Urinary bladder (tissue), 4 donors: ENCODE results near the gene TSPAN15. TPM values are rescaled to one million over a fixed set of nuclear protein-coding genes. Genes with fewer than 3 reads are reported as not detected.

ENCODE experiments used
- DNase-seq: peaks from one replicate; pipeline ENCODE4 v3.0.0-alpha.2; 2015; ENCODE audit errors: extremely low spot score
- H3K27ac ChIP-seq: one replicate; pipeline ENCODE4 v1.5.1; 2013; ENCODE audit warnings: low read depth, mild to moderate bottlenecking, moderate library complexity
- H3K36me3 ChIP-seq: one replicate; pipeline ENCODE4 v1.6.1; 2013; ENCODE audit warnings: mild to moderate bottlenecking, moderate library complexity; ENCODE audit not compliant: insufficient read depth
- H3K4me1 ChIP-seq: one replicate; pipeline ENCODE4 v1.6.1; 2013; ENCODE audit warnings: mild to moderate bottlenecking, moderate library complexity; ENCODE audit not compliant: insufficient read depth
- H3K4me3 ChIP-seq: one replicate; pipeline ENCODE4 v1.5.1; 2013; ENCODE audit warnings: low read depth, low read length
- WGBS: extraction: QIAGEN DNeasy Blood & Tissue Kit; methylation state at CpG from one replicate; pipeline ENCODE4 v1.1.7; 2013; 5-methylcytosine and 5-hydroxymethylcytosine counted together
- polyA plus RNA-seq: library from polyadenylated mRNA; stranded (reverse); fragments of 200-250 nt; gene quantifications from one replicate; pipeline ENCODE4 v1.2.3, GENCODE V29; 2013
- total RNA-seq: library from RNA; depleted of rRNA; stranded (reverse); fragments of >200 nt; gene quantifications from one replicate; pipeline ENCODE4 v1.2.3, GENCODE V29; 2014
- donor health status: healthy with polysubstance abuse.
- donor health status: healthy.

TSPAN15 gene
- total and polyA plus RNA-seq, 2 donors = 38.0 to 88.1 TPM

- 31% methylated on average over 4 of the region's 4 CpGs for WGBS
- H3K36me3 ChIP-seq = no peaks in the 10 kb centered on the region
- H3K4me3 ChIP-seq = no peak overlapping the region
- no peak overlapping the region for H3K27ac ChIP-seq
- DNase-seq = no peak
- no peaks in the 10 kb centered on the region for H3K4me1 ChIP-seq
Measured at GRCh38 chr10:69411476-69411875, 39.8 kb upstream of the TSPAN15 start.

DNA sequence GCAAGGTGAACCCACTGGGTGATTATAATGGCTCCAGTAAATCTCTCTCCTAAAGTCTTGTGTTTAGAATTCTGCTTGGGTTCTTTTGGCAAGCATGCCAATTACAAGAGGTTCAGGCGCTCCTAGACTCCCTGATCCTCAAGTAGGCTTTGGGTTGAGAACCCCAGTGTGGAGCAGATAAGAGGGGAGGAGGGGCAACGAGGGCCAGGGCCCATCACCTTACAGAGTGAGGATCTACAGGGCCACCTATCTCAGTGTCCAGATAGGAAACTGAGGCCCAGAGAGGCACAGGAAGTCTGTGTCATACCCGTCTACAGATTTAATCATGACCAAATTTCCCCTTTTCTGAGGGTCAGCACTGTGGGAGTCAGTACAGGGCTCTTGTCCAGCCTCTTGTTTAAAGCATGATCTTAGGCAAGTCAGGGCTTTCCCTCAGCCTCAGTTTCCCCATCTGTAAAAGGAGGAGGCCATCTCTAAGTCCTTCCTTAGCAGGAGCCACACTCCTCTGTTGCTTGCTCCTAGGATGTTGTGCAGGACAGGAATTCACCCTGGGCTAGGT, 39.0 kb upstream of the TSPAN15 start:
- no peaks in the 10 kb centered on the region for H3K36me3 ChIP-seq
- DNase-seq = no peak
- 69% methylated on average over 3 of the region's 3 CpGs for WGBS
- no peak overlapping the region for H3K4me3 ChIP-seq
- no peaks in the 10 kb centered on the region for H3K4me1 ChIP-seq
- H3K27ac ChIP-seq = no peak overlapping the region

- no peak overlapping the region for H3K27ac ChIP-seq
- DNase-seq = no peak
- WGBS = 7% methylated on average over 13 of the region's 13 CpGs
- H3K4me3 ChIP-seq = no peak overlapping the region
- no peaks in the 10 kb centered on the region for H3K4me1 ChIP-seq
- H3K36me3 ChIP-seq = no peaks in the 10 kb centered on the region
Measured at GRCh38 chr10:69413221-69413865, 37.9 kb upstream of the TSPAN15 start.

- no peak overlapping the region for H3K4me3 ChIP-seq
- WGBS = 84% methylated on average over 20 of the region's 20 CpGs
- H3K36me3 ChIP-seq = no peaks in the 10 kb centered on the region
- H3K4me1 ChIP-seq = no peaks in the 10 kb centered on the region
- no peak for DNase-seq
- H3K27ac ChIP-seq = no peak overlapping the region
Measured at GRCh38 chr10:69414036-69415018, 36.9 kb upstream of the TSPAN15 start.

DNA sequence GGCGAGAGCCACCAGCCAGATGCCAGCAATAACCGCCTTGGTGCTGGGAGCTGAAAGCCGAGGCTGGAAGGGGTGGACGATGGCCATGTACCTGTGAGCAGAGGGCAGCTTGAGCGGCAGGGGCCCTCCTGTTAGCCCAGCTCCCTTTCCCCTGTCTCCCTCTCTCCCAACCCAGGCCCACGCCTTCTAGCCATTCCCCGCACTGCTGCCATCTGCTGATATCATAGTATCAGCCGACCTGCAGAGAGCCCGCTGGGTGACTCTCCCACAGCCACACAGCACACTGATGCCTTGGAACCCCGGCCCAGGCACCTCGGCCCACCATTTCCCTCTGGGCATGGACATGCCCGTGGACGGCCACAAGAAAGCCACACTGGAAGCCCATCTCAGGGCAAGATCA, 36.2 kb upstream of the TSPAN15 start:
- 79% methylated on average over 13 of the region's 13 CpGs for WGBS
- no peak for DNase-seq
- H3K36me3 ChIP-seq = no peaks in the 10 kb centered on the region
- H3K27ac ChIP-seq = no peak overlapping the region
- H3K4me3 ChIP-seq = no peak overlapping the region
- no peaks in the 10 kb centered on the region for H3K4me1 ChIP-seq

GRCh38 chr10:69415951-69416350, 35.3 kb upstream of the TSPAN15 start:
- no peaks in the 10 kb centered on the region for H3K4me1 ChIP-seq
- no peak overlapping the region for H3K27ac ChIP-seq
- H3K36me3 ChIP-seq = no peaks in the 10 kb centered on the region
- WGBS = 91% methylated on average over 10 of the region's 10 CpGs
- no peak overlapping the region for H3K4me3 ChIP-seq
- no peak for DNase-seq

GRCh38 chr10:69416695-69417094, 34.6 kb upstream of the TSPAN15 start, which contains the start of gene TACR2:
Gene TACR2 (minus strand): TSS chr10:69416918. CDS start chr10:69416323, 595 bp downstream.
- no peaks in the 10 kb centered on the region for H3K4me1 ChIP-seq
- H3K4me3 ChIP-seq = no peak within 1 kb of the TSS
- WGBS = 45% methylated on average over 10 of the region's 10 CpGs
- H3K27ac ChIP-seq = no peak within 1 kb of the TSS
- no peaks in the 10 kb centered on the region for H3K36me3 ChIP-seq
- DNase-seq = no peak

DNA sequence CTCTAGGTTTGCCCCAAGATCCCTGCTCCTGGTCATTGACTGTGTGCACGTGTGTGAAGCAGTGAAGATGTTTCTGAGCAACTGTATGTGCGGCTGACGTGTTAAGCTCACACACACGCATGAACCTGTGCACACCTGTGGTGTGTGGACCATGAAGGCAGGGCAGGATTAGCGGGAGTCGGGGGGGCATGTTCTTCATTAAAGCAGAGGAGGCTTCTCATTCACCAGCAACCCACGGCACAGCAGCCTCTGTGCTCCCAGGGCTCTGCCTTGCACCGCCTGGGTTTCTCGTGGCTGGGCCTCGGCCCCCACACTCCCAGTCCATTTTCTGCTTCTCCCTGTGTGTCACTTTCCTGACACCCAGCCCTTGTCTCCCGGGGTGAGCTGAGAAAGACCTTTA, 33.7 kb upstream of the TSPAN15 start:
- H3K4me3 ChIP-seq = no peak overlapping the region
- H3K4me1 ChIP-seq = no peaks in the 10 kb centered on the region
- H3K36me3 ChIP-seq = no peaks in the 10 kb centered on the region
- DNase-seq = no peak
- H3K27ac ChIP-seq = no peak overlapping the region
- WGBS = 63% methylated on average over 11 of the region's 11 CpGs

DNA sequence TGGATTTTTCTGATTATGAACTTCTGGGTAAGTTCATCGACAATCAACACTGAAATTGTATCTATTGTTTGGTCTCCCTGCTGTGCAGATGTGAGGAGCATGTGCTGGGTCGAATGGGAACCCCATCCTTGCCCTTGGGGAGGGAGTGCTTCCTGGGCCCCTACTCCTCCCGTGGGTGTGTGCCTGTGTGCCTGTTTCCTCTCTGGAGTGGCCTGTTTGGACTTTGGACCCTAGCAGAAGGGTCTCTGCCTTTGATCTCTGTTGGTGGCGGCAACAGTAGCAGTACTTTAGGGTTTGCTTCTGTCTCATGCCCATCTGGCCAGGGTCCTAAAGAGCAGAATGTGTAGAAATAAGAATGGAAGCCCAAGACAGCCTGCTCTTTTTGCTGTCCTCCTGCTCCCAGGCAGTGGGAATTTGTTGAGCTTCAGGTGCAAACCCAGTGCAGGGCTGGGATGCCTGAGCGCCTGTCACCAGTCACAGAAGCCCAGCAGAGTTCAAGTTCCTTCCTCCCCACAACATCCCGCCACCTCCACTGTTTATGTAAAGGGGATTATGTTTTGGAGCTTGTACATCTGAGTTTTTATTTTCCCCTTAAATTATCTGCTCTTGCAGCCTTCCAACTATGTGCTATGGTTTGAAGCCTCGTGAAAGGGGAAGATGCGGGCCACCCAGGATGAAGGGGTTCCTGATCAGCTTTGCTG, 33.1 kb upstream of the TSPAN15 start:
- Histone ChIP-seq H3K4me1 (no peaks in the 10 kb centered on the region), H3K4me3 (no peak overlapping the region), H3K36me3 (no peaks in the 10 kb centered on the region), H3K27ac (no peak overlapping the region)
- no peak for DNase-seq
- WGBS = 42% methylated on average over 8 of the region's 8 CpGs

- no peaks in the 10 kb centered on the region for H3K36me3 ChIP-seq
- no peak for DNase-seq
- 92% methylated on average over 18 of the region's 18 CpGs for WGBS
- no peaks in the 10 kb centered on the region for H3K4me1 ChIP-seq
- no peak overlapping the region for H3K4me3 ChIP-seq
- H3K27ac ChIP-seq = no peak overlapping the region
Measured at GRCh38 chr10:69419096-69419743, 32.0 kb upstream of the TSPAN15 start.

DNA sequence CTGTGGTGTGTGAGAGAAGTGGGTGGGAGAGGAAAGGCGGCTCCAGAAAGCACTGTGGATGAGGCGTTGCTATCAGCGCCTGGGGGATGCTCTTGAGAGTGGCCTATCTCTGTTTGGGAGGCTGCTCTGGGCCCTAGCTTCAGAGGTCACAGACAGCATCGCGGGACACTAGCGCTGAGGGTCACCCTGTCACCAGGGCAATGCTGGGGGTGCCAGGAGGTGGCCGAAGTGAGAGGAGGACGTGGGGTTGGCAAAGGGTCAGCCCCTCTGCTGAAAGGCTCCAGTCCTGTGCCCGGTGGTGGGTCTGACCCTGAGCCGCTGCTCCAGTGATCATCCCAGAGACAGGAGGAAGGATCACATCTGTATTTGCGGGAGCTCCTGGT, 31.5 kb upstream of the TSPAN15 start:
- H3K4me3 ChIP-seq = no peak overlapping the region
- H3K27ac ChIP-seq = no peak overlapping the region
- 85% methylated on average over 11 of the region's 11 CpGs for WGBS
- no peaks in the 10 kb centered on the region for H3K36me3 ChIP-seq
- DNase-seq = no peak
- no peaks in the 10 kb centered on the region for H3K4me1 ChIP-seq

- DNase-seq = no peak
- no peak overlapping the region for H3K4me3 ChIP-seq
- H3K27ac ChIP-seq = no peak overlapping the region
- no peaks in the 10 kb centered on the region for H3K36me3 ChIP-seq
- 34% methylated on average over 13 of the region's 13 CpGs for WGBS
- peaks cover 1% of the 10 kb centered on the region for H3K4me1 ChIP-seq
Measured at GRCh38 chr10:69421611-69422308, 29.5 kb upstream of the TSPAN15 start.
